GM23338 (cell line): ENCODE data around the gene HK2.

Source experiments
- CREB1 ChIP-seq: fragments of 250-450 bp; sonication (Bioruptor Pico); IDR thresholded peaks from 2 replicates; pipeline ENCODE4 v1.5.0; 2020; ENCODE audit warnings: low read depth, mild to moderate bottlenecking, moderate library complexity
- EZH2 ChIP-seq: fragments of 200-600 bp; sonication (generic); IDR thresholded peaks from one replicate; pipeline ENCODE4 v1.8.0; 2017; ENCODE audit warnings: antibody characterized with exemption, mild to moderate bottlenecking, low read depth; ENCODE audit not compliant: unreplicated experiment
- EZH2phosphoT487 ChIP-seq: fragments of 200-600 bp; sonication (generic); IDR thresholded peaks from one replicate; pipeline ENCODE4 v1.8.1; 2018; ENCODE audit warnings: antibody characterized with exemption; ENCODE audit not compliant: unreplicated experiment
- NANOG ChIP-seq: IDR thresholded peaks from 2 replicates; pipeline ENCODE4 v1.6.1; 2016; ENCODE audit warnings: antibody characterized with exemption, borderline replicate concordance
- POLR2AphosphoS5 ChIP-seq: IDR thresholded peaks from 2 replicates; pipeline ENCODE4 v1.6.1; 2016; ENCODE audit warnings: antibody characterized with exemption, low read depth
- TF ChIP-seq, protein P1 (sequence below), 2 experiments: fragments of 200-600 bp in 1 of 2; sonication (generic) in 1 of 2; conservative IDR thresholded peaks; 2 replicates each; pipeline versions ENCODE4 v1.5.1 to v1.6.1; 2016 to 2017; ENCODE audit warnings: antibody characterized with exemption in 2 of 2, low read depth in 2 of 2, mild to moderate bottlenecking in 2 of 2, moderate library complexity in 1 of 2
- TF ChIP-seq, protein P2 (sequence below): IDR thresholded peaks from 2 replicates; pipeline ENCODE4 v1.6.1; 2016; ENCODE audit warnings: antibody characterized with exemption

DNA sequence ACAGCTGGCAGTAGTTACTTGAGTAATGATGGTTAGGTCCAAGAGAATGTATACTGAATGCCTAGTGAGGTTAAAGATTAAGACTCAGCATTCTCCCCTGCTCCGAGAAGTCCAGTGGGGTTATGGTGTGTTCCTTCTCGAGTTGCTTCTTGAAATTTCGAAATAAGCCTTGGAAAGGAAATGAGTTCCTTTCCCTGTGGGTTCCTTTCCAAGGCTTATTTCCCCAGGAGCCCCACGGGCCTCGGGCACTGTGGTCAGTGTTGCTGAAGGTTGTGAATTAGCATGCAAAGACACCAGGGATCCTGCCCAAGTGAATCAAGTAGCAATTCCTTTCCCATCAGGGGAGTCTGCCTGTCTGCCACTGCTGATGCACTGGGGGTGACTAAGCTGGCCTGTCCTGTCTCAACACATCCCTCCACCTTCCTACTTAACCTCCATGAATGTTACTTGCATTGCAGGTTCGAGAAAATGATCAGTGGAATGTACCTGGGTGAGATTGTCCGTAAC, 53.6 kb downstream of the HK2 start:
- TF ChIP-seq EZH2phosphoT487 = no peak
- TF ChIP-seq, protein P1, sequence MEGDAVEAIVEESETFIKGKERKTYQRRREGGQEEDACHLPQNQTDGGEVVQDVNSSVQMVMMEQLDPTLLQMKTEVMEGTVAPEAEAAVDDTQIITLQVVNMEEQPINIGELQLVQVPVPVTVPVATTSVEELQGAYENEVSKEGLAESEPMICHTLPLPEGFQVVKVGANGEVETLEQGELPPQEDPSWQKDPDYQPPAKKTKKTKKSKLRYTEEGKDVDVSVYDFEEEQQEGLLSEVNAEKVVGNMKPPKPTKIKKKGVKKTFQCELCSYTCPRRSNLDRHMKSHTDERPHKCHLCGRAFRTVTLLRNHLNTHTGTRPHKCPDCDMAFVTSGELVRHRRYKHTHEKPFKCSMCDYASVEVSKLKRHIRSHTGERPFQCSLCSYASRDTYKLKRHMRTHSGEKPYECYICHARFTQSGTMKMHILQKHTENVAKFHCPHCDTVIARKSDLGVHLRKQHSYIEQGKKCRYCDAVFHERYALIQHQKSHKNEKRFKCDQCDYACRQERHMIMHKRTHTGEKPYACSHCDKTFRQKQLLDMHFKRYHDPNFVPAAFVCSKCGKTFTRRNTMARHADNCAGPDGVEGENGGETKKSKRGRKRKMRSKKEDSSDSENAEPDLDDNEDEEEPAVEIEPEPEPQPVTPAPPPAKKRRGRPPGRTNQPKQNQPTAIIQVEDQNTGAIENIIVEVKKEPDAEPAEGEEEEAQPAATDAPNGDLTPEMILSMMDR (conservative IDR thresholded peaks at IDR 0.05; ENCODE audit: low read depth in 2 of 2) = no peak
- no peak for TF ChIP-seq EZH2
- TF ChIP-seq NANOG = no peak
- TF ChIP-seq, protein P2, sequence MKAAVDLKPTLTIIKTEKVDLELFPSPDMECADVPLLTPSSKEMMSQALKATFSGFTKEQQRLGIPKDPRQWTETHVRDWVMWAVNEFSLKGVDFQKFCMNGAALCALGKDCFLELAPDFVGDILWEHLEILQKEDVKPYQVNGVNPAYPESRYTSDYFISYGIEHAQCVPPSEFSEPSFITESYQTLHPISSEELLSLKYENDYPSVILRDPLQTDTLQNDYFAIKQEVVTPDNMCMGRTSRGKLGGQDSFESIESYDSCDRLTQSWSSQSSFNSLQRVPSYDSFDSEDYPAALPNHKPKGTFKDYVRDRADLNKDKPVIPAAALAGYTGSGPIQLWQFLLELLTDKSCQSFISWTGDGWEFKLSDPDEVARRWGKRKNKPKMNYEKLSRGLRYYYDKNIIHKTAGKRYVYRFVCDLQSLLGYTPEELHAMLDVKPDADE = no peak
- no peak for TF ChIP-seq CREB1
- TF ChIP-seq POLR2AphosphoS5 = no peak
